ENCODE measurements around the gene DNAJB13. TPM values are rescaled to one million over a fixed set of nuclear protein-coding genes. Genes with fewer than 3 reads are reported as not detected.

DNAJB13 gene
- total RNA-seq, 1 experiment from 2014 or later, result 0.29 TPM

GRCh38 chr11:74006743-74007304, 56.0 kb downstream of the DNAJB13 start:
- Histone ChIP-seq H3K4me3 (ENCODE audit: low read length) (no peak overlapping the region), H3K9me3 (ENCODE audit: low read length) (no peaks in the 10 kb centered on the region), H3K27ac (ENCODE audit: low read length) (no peak overlapping the region), H3K36me3 (ENCODE audit: low read depth, low read length) (no peaks in the 10 kb centered on the region), H3K79me2 (ENCODE audit: low read length) (no peaks in the 10 kb centered on the region), H3F3A (ENCODE audit: low read length, unreplicated experiment) (no peaks in the 10 kb centered on the region), H3K27me3 (ENCODE audit: low read length) (no peaks in the 10 kb centered on the region), H3K4me1 (ENCODE audit: insufficient read depth, low read length) (no peaks in the 10 kb centered on the region), H3K4me2 (ENCODE audit: low read length) (no peak overlapping the region), H3K9ac (ENCODE audit: low read length) (no peak overlapping the region), H2AFZ (ENCODE audit: low read length) (no peak overlapping the region), H4K20me1 (ENCODE audit: low read length) (no peaks in the 10 kb centered on the region), H3K9me2 (replicated peaks; ENCODE audit: low read length) (no peaks in the 10 kb centered on the region)
- CTCF ChIA-PET, result no interaction called here
- ATAC-seq (no peak), DNase-seq (no peak)
- no TSS peak for BruUV-seq (replicated peaks)
- TF ChIP-seq EZH2phosphoT487 (IDR thresholded peaks at IDR 0.05; ENCODE audit: borderline replicate concordance, low read length), result no peak
- intact Hi-C loops (cut with micrococcal nuclease), result no loop called here
- POLR2A ChIA-PET (ENCODE audit: unreplicated experiment), result no interaction called here

- no peaks in the 10 kb centered on the region for H4K20me1 ChIP-seq (ENCODE audit: low read length)
- CTCF ChIA-PET, result no interaction called here
- ATAC-seq, result no peak
Measured at GRCh38 chr11:74007691-74008372, 57.0 kb downstream of the DNAJB13 start.

GRCh38 chr11:74008373-74009229, 57.8 kb downstream of the DNAJB13 start, which contains the start of gene UCP3:
UCP3 (minus strand) TSS chr11:74009085; CDS start chr11:74007042, 2,043 bp downstream.
- Histone ChIP-seq H3K4me1 (ENCODE audit: insufficient read depth, low read length) (no peaks in the 10 kb centered on the region), H3K9ac (ENCODE audit: low read length) (no peak within 1 kb of the TSS), H2AFZ (ENCODE audit: low read length) (no peak within 1 kb of the TSS), H3K79me2 (ENCODE audit: low read length) (no peaks in the 10 kb centered on the region), H3K27ac (ENCODE audit: low read length) (no peak within 1 kb of the TSS), H3F3A (ENCODE audit: low read length, unreplicated experiment) (no peaks in the 10 kb centered on the region), H3K4me3 (ENCODE audit: low read length) (no peak within 1 kb of the TSS), H3K9me2 (replicated peaks; ENCODE audit: low read length) (no peaks in the 10 kb centered on the region), H4K20me1 (ENCODE audit: low read length) (no peaks in the 10 kb centered on the region), H3K4me2 (ENCODE audit: low read length) (no peak within 1 kb of the TSS), H3K36me3 (ENCODE audit: low read depth, low read length) (no peaks in the 10 kb centered on the region), H3K27me3 (ENCODE audit: low read length) (no peaks in the 10 kb centered on the region), H3K9me3 (ENCODE audit: low read length) (no peaks in the 10 kb centered on the region)
- intact Hi-C loops (cut with micrococcal nuclease), result no loop called here
- ATAC-seq (no peak), DNase-seq (no peak)
- ChIA-PET CTCF (no interaction called here), POLR2A (ENCODE audit: unreplicated experiment) (no interaction called here)
- no peak for TF ChIP-seq CTCF (conservative IDR thresholded peaks at IDR 0.05; ENCODE audit: low read depth, low read length)
- no peak for TF ChIP-seq EZH2phosphoT487 (IDR thresholded peaks at IDR 0.05; ENCODE audit: borderline replicate concordance, low read length)
- no peak for TF ChIP-seq EZH2 (IDR thresholded peaks at IDR 0.05; ENCODE audit: low read length, unreplicated experiment)
- BruUV-seq (replicated peaks), result no TSS peak

More at GRCh38 chr11:74007691-74008372, 57.0 kb downstream of the DNAJB13 start:
- H3K4me2 ChIP-seq (ENCODE audit: low read length), result no peak overlapping the region
- no peak for TF ChIP-seq EZH2 (IDR thresholded peaks at IDR 0.05; ENCODE audit: low read length, unreplicated experiment)
- TF ChIP-seq CTCF (conservative IDR thresholded peaks at IDR 0.05; ENCODE audit: low read depth, low read length), result no peak
- no peak for TF ChIP-seq EZH2phosphoT487 (IDR thresholded peaks at IDR 0.05; ENCODE audit: borderline replicate concordance, low read length)
- H3K36me3 ChIP-seq (ENCODE audit: low read depth, low read length), result no peaks in the 10 kb centered on the region
- H3F3A ChIP-seq (ENCODE audit: low read length, unreplicated experiment), result no peaks in the 10 kb centered on the region
- no peaks in the 10 kb centered on the region for H3K9me3 ChIP-seq (ENCODE audit: low read length)
- no peaks in the 10 kb centered on the region for H3K9me2 ChIP-seq (replicated peaks; ENCODE audit: low read length)
- DNase-seq, result no peak
- H3K27me3 ChIP-seq (ENCODE audit: low read length), result no peaks in the 10 kb centered on the region
- H3K4me1 ChIP-seq (ENCODE audit: insufficient read depth, low read length), result no peaks in the 10 kb centered on the region
- H2AFZ ChIP-seq (ENCODE audit: low read length), result no peak overlapping the region
- POLR2A ChIA-PET (ENCODE audit: unreplicated experiment), result no interaction called here
- H3K27ac ChIP-seq (ENCODE audit: low read length), result no peak overlapping the region
- no peaks in the 10 kb centered on the region for H3K79me2 ChIP-seq (ENCODE audit: low read length)
- H3K9ac ChIP-seq (ENCODE audit: low read length), result no peak overlapping the region
- no peak overlapping the region for H3K4me3 ChIP-seq (ENCODE audit: low read length)
- intact Hi-C loops (cut with micrococcal nuclease), result no loop called here
- BruUV-seq (replicated peaks), result no TSS peak

Data from PC-3 (cell line).